Measurements from ENCODE around the gene TRIM69. TPM values are rescaled to one million over a fixed set of nuclear protein-coding genes. Genes with fewer than 3 reads are reported as not detected.
A peak's percentile ranks its signal among the peaks of the same experiment; 100 is the strongest.
"Not testable (repeated sequence)": the region's sequence is repeated elsewhere in the genome, so short reads cannot be mapped to it uniquely, and the experiment has no call there.

Gene TRIM69
- total RNA-seq = 10 to 100 TPM; 50.2 to 56.7 TPM
- long read RNA-seq, transcript TRIM69-207 (2 exons, 3,190 nt) = major isoform, 46 of 55 reads
- long read RNA-seq, partial matches to known transcripts = 0 of 55 reads
- long read RNA-seq, other reads (novel, unspliced or antisense) = 8 of 55 reads

GRCh38 chr15:44736181-44736765, at the start of gene TRIM69:
TRIM69 (plus strand) TSS chr15:44736528; CDS start chr15:44736705, 177 bp downstream.
- intact Hi-C loops (cut with DNase I) = loop anchor here (5.0 to 10.0 kb wide), 2 partner anchors 74 to 151 kb away; partner anchors contain the start of gene SPG11 (in 1 of the 2)
- no peak for DNase-seq
- ATAC-seq = no peak

- intact Hi-C loops (cut with DNase I); DNase-seq; ATAC-seq: not testable (repeated sequence)
Measured at GRCh38 chr15:44689318-44689717, 47.0 kb upstream of the TRIM69 start.

- intact Hi-C loops (cut with DNase I); ATAC-seq; DNase-seq: not testable (repeated sequence)
Measured at GRCh38 chr15:44690245-44690644, 46.1 kb upstream of the TRIM69 start.

GRCh38 chr15:44692659-44693058, 43.7 kb upstream of the TRIM69 start:
- DNase-seq (no peak), ATAC-seq (no peak)
- intact Hi-C loops (cut with DNase I) = no loop called here

- intact Hi-C loops (cut with DNase I) = no loop called here
- ATAC-seq = no peak
- DNase-seq = no peak
Measured at GRCh38 chr15:44694416-44694815, 41.9 kb upstream of the TRIM69 start.

GRCh38 chr15:44695294-44695693, 41.0 kb upstream of the TRIM69 start:
- intact Hi-C loops (cut with DNase I) = no loop called here
- ATAC-seq = no peak

GRCh38 chr15:44697014-44697413, 39.3 kb upstream of the TRIM69 start:
- DNase-seq (no peak), ATAC-seq (no peak)
- intact Hi-C loops (cut with DNase I) = no loop called here

More at GRCh38 chr15:44695294-44695693, 41.0 kb upstream of the TRIM69 start:
- no peak for DNase-seq

- intact Hi-C loops (cut with DNase I) = no loop called here
- DNase-seq (no peak), ATAC-seq (no peak)
Measured at GRCh38 chr15:44698641-44699040, 37.7 kb upstream of the TRIM69 start.

GRCh38 chr15:44700676-44701075, 35.7 kb upstream of the TRIM69 start:
- intact Hi-C loops (cut with DNase I); ATAC-seq; DNase-seq: not testable (repeated sequence)

GRCh38 chr15:44705986-44706385, 30.3 kb upstream of the TRIM69 start:
- DNase-seq (no peak), ATAC-seq (no peak)
- intact Hi-C loops (cut with DNase I) = no loop called here

- DNase-seq (no peak), ATAC-seq (no peak)
- intact Hi-C loops (cut with DNase I) = no loop called here
Measured at GRCh38 chr15:44706401-44706800, 29.9 kb upstream of the TRIM69 start.

GRCh38 chr15:44706946-44707636, 29.2 kb upstream of the TRIM69 start:
- ATAC-seq (no peak), DNase-seq (no peak)
- intact Hi-C loops (cut with DNase I) = no loop called here

- peak; percentile 47 for DNase-seq
- intact Hi-C loops (cut with DNase I) = loop anchor here in 1 of 2 donors (1.0 kb wide), 1 partner anchor 47 kb away; the partner anchor contains the start of gene SPG11
- no peak for ATAC-seq
Measured at GRCh38 chr15:44710236-44711095, 25.9 kb upstream of the TRIM69 start.

GRCh38 chr15:44711096-44711742, 25.1 kb upstream of the TRIM69 start, which contains the start of the genes B2M and PATL2:
B2M (plus strand) TSS chr15:44711517; CDS start chr15:44711547, 30 bp downstream.
PATL2 (minus strand) TSS chr15:44711323; CDS start chr15:44676490, 34,833 bp downstream.
- DNase-seq = peak; percentile 96
- intact Hi-C loops (cut with DNase I) = loop anchor here in 1 of 2 donors (1.0 kb wide), 1 partner anchor 48 kb away; the partner anchor contains the start of gene SPG11
- ATAC-seq = peak; percentile 95 to 96

GRCh38 chr15:44711743-44712345, 24.5 kb upstream of the TRIM69 start:
- intact Hi-C loops (cut with DNase I) = loop anchor here in 1 of 2 donors (1.0 kb wide), 2 partner anchors 16 to 49 kb away; partner anchors contain the start of gene SPG11
- peak; percentile 54 for DNase-seq
- peak; percentile 55 to 70 for ATAC-seq

GRCh38 chr15:44712346-44713005, 23.9 kb upstream of the TRIM69 start:
- DNase-seq (peak; percentile 78), ATAC-seq (peak; percentile 53 to 69)
- intact Hi-C loops (cut with DNase I) = loop anchor here in 1 of 2 donors (1.0 kb wide), 1 partner anchor 16 kb away; no protein-coding TSS in a partner anchor

Data from left cardiac atrium (tissue), 4 donors.